Neural progenitor cell (in vitro differentiated cells): ENCODE measurements around the gene ANTXR1. TPM values are rescaled to one million over a fixed set of nuclear protein-coding genes. Genes with fewer than 3 reads are reported as not detected.

Experiments used
- DNase-seq: peaks from one replicate; pipeline ENCODE4 v3.0.0-alpha.2; 2016; ENCODE audit warnings: low spot score
- H2AFZ ChIP-seq: fragments of 200-600 bp; sonication (generic); replicated peaks from 2 replicates; pipeline ENCODE4 v1.6.1; 2016; ENCODE audit warnings: antibody characterized with exemption
- H3F3A ChIP-seq: fragments of 200-600 bp; sonication (generic); 2 replicates; pipeline ENCODE4 v1.6.1; 2016; ENCODE audit warnings: antibody characterized with exemption, low read depth
- H3K27ac ChIP-seq: fragments of 200-600 bp; sonication (generic); 2 replicates; pipeline ENCODE4 v1.5.1; 2016; ENCODE audit warnings: mild to moderate bottlenecking
- H3K27me3 ChIP-seq: fragments of 200-600 bp; sonication (generic); 2 replicates; pipeline ENCODE4 v1.6.1; 2016; ENCODE audit warnings: mild to moderate bottlenecking, moderate library complexity
- H3K36me3 ChIP-seq: fragments of 200-600 bp; sonication (generic); 2 replicates; pipeline ENCODE4 v1.5.1; 2016
- H3K4me1 ChIP-seq: fragments of 200-600 bp; sonication (generic); 2 replicates; pipeline ENCODE4 v1.6.1; 2016; ENCODE audit warnings: mixed run types
- H3K4me2 ChIP-seq: fragments of 200-600 bp; sonication (generic); 2 replicates; pipeline ENCODE4 v1.6.1; 2016
- H3K4me3 ChIP-seq: fragments of 200-600 bp; sonication (generic); 2 replicates; pipeline ENCODE4 v1.5.1; 2016
- H3K79me2 ChIP-seq: fragments of 200-600 bp; sonication (generic); 2 replicates; pipeline ENCODE4 v1.6.1; 2016; ENCODE audit warnings: low read depth
- H3K9ac ChIP-seq: fragments of 200-600 bp; sonication (generic); 2 replicates; pipeline ENCODE4 v1.6.1; 2016
- H3K9me3 ChIP-seq: fragments of 200-600 bp; sonication (generic); 2 replicates; pipeline ENCODE4 v1.5.1; 2016; ENCODE audit warnings: low read depth
- H4K20me1 ChIP-seq: fragments of 200-600 bp; sonication (generic); 2 replicates; pipeline ENCODE4 v1.6.1; 2016; ENCODE audit warnings: low read depth
- H3K27ac Mint-ChIP-seq: 3 replicates; pipeline ENCODE4 v1.8.0; 2021; ENCODE audit warnings: mixed read lengths
- H3K27me3 Mint-ChIP-seq: 2 replicates; pipeline ENCODE4 v1.8.0; 2022; ENCODE audit warnings: low read depth, mild to moderate bottlenecking, inconsistent platforms, moderate library complexity, mixed read lengths; ENCODE audit not compliant: insufficient read depth
- H3K36me3 Mint-ChIP-seq: 3 replicates; pipeline ENCODE4 v1.8.0; 2021; ENCODE audit warnings: mixed read lengths
- H3K4me1 Mint-ChIP-seq: 3 replicates; pipeline ENCODE4 v1.8.0; 2021; ENCODE audit warnings: mixed read lengths
- H3K4me3 Mint-ChIP-seq: 3 replicates; pipeline ENCODE4 v1.8.0; 2021; ENCODE audit warnings: mild to moderate bottlenecking, moderate library complexity, mixed read lengths
- H3K9me3 Mint-ChIP-seq: 3 replicates; pipeline ENCODE4 v1.8.0; 2020; ENCODE audit warnings: mixed read lengths
- EZH2 ChIP-seq: fragments of 200-600 bp; sonication (generic); IDR thresholded peaks from 2 replicates; pipeline ENCODE4 v1.6.1; 2017; ENCODE audit warnings: antibody characterized with exemption, mild to moderate bottlenecking, moderate library complexity
- EZH2phosphoT487 ChIP-seq: fragments of 200-600 bp; sonication (generic); IDR thresholded peaks from 2 replicates; pipeline ENCODE4 v1.6.1; 2017; ENCODE audit warnings: antibody characterized with exemption
- total RNA-seq: library from RNA; depleted of rRNA; stranded (reverse); fragments of >200 nt; gene quantifications from 2 replicates; pipeline ENCODE4 v1.2.3, GENCODE V29; 2015; ENCODE audit warnings: low replicate concordance
- TF ChIP-seq, protein P1 (sequence below): fragments of 200-600 bp; sonication (generic); IDR thresholded peaks from 2 replicates; pipeline ENCODE4 v1.5.1; 2017; ENCODE audit warnings: antibody characterized with exemption, mild to moderate bottlenecking

Gene ANTXR1
- total RNA-seq, 1 donor from 2014 or later: 6.7 TPM

DNA sequence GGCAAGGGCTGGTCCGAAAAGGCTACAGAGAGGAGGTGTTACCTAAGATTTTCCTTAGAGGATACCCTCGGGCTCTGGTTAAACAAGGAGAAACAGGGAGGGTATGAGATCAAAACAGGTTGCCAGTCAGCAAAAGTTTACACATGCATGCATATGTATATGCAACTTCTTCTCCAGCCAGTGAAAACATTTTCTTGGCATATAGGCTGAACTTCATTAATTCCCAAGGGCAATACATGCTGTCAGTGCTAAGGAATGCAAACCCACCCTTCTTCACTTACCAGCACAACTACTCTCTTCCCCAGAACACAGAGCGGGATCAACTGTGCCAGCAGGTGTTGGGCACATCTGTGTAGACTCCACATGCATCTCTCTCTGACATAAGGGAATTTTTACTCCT lies 198.1 kb downstream of the ANTXR1 start:
- H3K79me2 ChIP-seq: no peaks in the 10 kb centered on the region
- TF ChIP-seq EZH2: no peak
- TF ChIP-seq, protein P1, sequence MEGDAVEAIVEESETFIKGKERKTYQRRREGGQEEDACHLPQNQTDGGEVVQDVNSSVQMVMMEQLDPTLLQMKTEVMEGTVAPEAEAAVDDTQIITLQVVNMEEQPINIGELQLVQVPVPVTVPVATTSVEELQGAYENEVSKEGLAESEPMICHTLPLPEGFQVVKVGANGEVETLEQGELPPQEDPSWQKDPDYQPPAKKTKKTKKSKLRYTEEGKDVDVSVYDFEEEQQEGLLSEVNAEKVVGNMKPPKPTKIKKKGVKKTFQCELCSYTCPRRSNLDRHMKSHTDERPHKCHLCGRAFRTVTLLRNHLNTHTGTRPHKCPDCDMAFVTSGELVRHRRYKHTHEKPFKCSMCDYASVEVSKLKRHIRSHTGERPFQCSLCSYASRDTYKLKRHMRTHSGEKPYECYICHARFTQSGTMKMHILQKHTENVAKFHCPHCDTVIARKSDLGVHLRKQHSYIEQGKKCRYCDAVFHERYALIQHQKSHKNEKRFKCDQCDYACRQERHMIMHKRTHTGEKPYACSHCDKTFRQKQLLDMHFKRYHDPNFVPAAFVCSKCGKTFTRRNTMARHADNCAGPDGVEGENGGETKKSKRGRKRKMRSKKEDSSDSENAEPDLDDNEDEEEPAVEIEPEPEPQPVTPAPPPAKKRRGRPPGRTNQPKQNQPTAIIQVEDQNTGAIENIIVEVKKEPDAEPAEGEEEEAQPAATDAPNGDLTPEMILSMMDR: no peak
- no peak for TF ChIP-seq EZH2phosphoT487
- no peak overlapping the region for H3K4me2 ChIP-seq
- Mint-ChIP-seq H3K4me3 (no peak overlapping the region), H3K36me3 (peaks cover 22% of the 10 kb centered on the region), H3K4me1 (peaks cover 3% of the 10 kb centered on the region), H3K27ac (no peak overlapping the region), H3K27me3 (no peaks in the 10 kb centered on the region), H3K9me3 (no peaks in the 10 kb centered on the region)
- no peaks in the 10 kb centered on the region for H4K20me1 ChIP-seq
- H2AFZ ChIP-seq: no peak overlapping the region
- H3F3A ChIP-seq: no peaks in the 10 kb centered on the region
- no peak overlapping the region for H3K27ac ChIP-seq
- no peaks in the 10 kb centered on the region for H3K36me3 ChIP-seq
- H3K4me1 ChIP-seq: peaks cover 5% of the 10 kb centered on the region
- no peaks in the 10 kb centered on the region for H3K9me3 ChIP-seq
- H3K27me3 ChIP-seq: no peaks in the 10 kb centered on the region
- DNase-seq: no peak
- H3K9ac ChIP-seq: no peak overlapping the region
- no peak overlapping the region for H3K4me3 ChIP-seq

DNA sequence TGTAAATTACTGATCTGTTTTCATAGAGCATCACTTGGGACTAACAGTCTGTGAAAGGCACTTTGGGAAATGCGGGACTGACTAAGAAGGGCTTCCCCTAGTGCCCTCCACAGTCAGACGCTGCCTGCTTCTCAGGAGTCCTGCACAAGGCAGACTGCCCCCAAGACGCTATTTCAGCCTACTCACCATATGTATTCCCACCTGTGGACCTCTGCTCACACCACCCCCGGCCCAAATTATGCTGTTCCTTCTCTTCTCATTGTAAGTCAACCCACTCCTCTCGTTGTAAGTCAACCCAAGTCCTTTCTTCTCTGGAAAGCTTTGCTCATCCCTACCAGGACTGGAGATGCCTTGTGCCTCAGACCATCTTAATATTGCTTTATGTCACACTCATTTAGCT lies 198.7 kb downstream of the ANTXR1 start:
- no peaks in the 10 kb centered on the region for H3K27me3 ChIP-seq
- no peak overlapping the region for H3K27ac ChIP-seq
- no peaks in the 10 kb centered on the region for H3K9me3 ChIP-seq
- no peaks in the 10 kb centered on the region for H3K36me3 ChIP-seq
- no peak overlapping the region for H3K27ac Mint-ChIP-seq
- peaks cover 5% of the 10 kb centered on the region for H3K4me1 ChIP-seq
- no peaks in the 10 kb centered on the region for H3K27me3 Mint-ChIP-seq
- peaks cover 3% of the 10 kb centered on the region for H3K4me1 Mint-ChIP-seq
- H3K79me2 ChIP-seq: no peaks in the 10 kb centered on the region
- TF ChIP-seq, protein P1: no peak
- TF ChIP-seq EZH2phosphoT487 (no peak), EZH2 (no peak)
- H3K36me3 Mint-ChIP-seq: peaks cover 29% of the 10 kb centered on the region
- H3F3A ChIP-seq: no peaks in the 10 kb centered on the region
- no peak for DNase-seq
- H3K4me3 Mint-ChIP-seq: no peak overlapping the region
- H4K20me1 ChIP-seq: no peaks in the 10 kb centered on the region
- H3K4me2 ChIP-seq: no peak overlapping the region
- no peak overlapping the region for H3K4me3 ChIP-seq
- H3K9me3 Mint-ChIP-seq: no peaks in the 10 kb centered on the region
- H3K9ac ChIP-seq: no peak overlapping the region
- H2AFZ ChIP-seq: no peak overlapping the region

DNA sequence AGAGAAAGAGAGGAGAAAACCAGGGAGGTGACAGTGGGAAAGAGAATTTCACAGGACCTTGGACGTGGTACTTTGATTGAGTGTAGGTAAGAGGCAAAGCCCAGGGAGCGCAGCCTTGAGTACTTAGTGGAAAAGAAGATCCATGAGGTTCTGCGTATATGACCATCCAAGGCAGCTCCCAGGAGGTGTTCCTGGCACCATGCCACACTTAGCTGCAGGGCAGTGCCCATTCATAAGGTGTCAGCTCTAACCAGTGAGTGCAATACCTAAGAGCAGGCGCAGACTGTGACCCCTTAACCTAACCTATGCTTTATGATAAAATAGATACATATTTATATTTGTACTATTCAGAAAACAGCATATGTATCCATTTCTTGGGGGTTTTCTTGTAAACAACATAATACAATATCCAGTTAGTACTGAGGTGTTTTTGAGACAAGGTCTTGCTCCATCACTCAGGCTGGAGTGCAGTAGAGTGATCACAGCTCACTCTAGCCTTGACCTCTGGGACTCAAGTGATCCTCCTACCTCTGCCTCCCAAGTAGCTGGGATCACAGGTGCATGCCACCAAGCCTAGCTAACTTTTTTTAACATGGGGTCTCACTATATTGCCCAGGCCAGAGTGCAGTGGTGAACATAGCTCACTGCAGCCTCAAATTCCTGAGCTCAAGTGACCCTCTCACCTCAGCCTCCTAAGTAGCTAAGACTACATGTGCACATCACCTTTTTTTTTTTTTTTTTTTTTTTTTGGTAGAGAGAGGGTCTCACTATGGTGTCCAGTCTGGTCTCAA lies 199.5 kb downstream of the ANTXR1 start:
- H2AFZ ChIP-seq: no peak overlapping the region
- H3K36me3 Mint-ChIP-seq: peaks cover 25% of the 10 kb centered on the region
- no peaks in the 10 kb centered on the region for H3K9me3 ChIP-seq
- H3K4me3 Mint-ChIP-seq: no peak overlapping the region
- no peak for DNase-seq
- H3K79me2 ChIP-seq: no peaks in the 10 kb centered on the region
- H3K9ac ChIP-seq: no peak overlapping the region
- no peak overlapping the region for H3K4me2 ChIP-seq
- no peaks in the 10 kb centered on the region for H3F3A ChIP-seq
- no peaks in the 10 kb centered on the region for H3K27me3 Mint-ChIP-seq
- no peaks in the 10 kb centered on the region for H3K27me3 ChIP-seq
- H3K27ac ChIP-seq: no peak overlapping the region
- H3K4me1 Mint-ChIP-seq: peaks cover 3% of the 10 kb centered on the region
- no peaks in the 10 kb centered on the region for H4K20me1 ChIP-seq
- no peak for TF ChIP-seq EZH2phosphoT487
- no peak for TF ChIP-seq EZH2
- TF ChIP-seq, protein P1: no peak
- H3K9me3 Mint-ChIP-seq: no peaks in the 10 kb centered on the region
- no peak overlapping the region for H3K4me3 ChIP-seq
- H3K36me3 ChIP-seq: no peaks in the 10 kb centered on the region
- H3K27ac Mint-ChIP-seq: no peak overlapping the region
- peaks cover 5% of the 10 kb centered on the region for H3K4me1 ChIP-seq
